H1 (cell line): ENCODE results near the gene COX6A2. TPM values are rescaled to one million over a fixed set of nuclear protein-coding genes. Genes with fewer than 3 reads are reported as not detected.

Source experiments
- CTCF ChIA-PET: fragments of 300-600 bp; sonication (Branson Sonifier 250); formaldehyde crosslinking; loops from one replicate; lab custom pipeline; 2021; ENCODE audit not compliant: partially characterized antibody; lab: Charles Lee
- POLR2A ChIA-PET: fragments of 300-600 bp; sonication (Branson Sonifier 250); formaldehyde crosslinking; loops from one replicate; lab custom pipeline; 2021; ENCODE audit warnings: inconsistent platforms; ENCODE audit not compliant: partially characterized antibody; lab: Charles Lee
- DNase-seq, 2 experiments: peaks; one replicate each; pipeline versions ENCODE4 v3.0.0 to v3.0.0-alpha.2; 2010 to 2022; ENCODE audit warnings: low spot score in 2 of 2, low read depth in 1 of 2, mixed read lengths in 1 of 2
- FAIRE-seq: peaks from 2 replicates; lab custom pipeline; 2011; peaks lifted over from hg19 to GRCh38; lab: Jason Lieb, UNC
- H2AFZ ChIP-seq: 2 replicates; pipeline ENCODE4 v1.8.1; 2012; ENCODE audit warnings: low read length, inconsistent platforms
- H2AK5ac ChIP-seq: 2 replicates; pipeline ENCODE4 v1.6.1; 2013; ENCODE audit warnings: low read depth, low read length
- H2BK120ac ChIP-seq: replicated peaks from 2 replicates; pipeline ENCODE3; 2013; ENCODE audit warnings: low read depth, low read length, inconsistent platforms
- H2BK12ac ChIP-seq: 2 replicates; pipeline ENCODE4 v1.6.1; 2013; ENCODE audit warnings: low read depth, low read length
- H2BK15ac ChIP-seq: 2 replicates; pipeline ENCODE4 v1.6.1; 2013; ENCODE audit warnings: low read length
- H2BK20ac ChIP-seq: 2 replicates; pipeline ENCODE4 v1.6.1; 2013; ENCODE audit warnings: low read length
- H2BK5ac ChIP-seq: 2 replicates; pipeline ENCODE4 v1.6.1; 2013; ENCODE audit warnings: low read depth, low read length
- H3K14ac ChIP-seq: 2 replicates; pipeline ENCODE4 v1.6.1; 2013; ENCODE audit warnings: inconsistent platforms; ENCODE audit not compliant: insufficient read length
- H3K18ac ChIP-seq: 2 replicates; pipeline ENCODE4 v1.6.1; 2013; ENCODE audit warnings: low read length; ENCODE audit errors: extremely low read depth
- H3K23ac ChIP-seq: 2 replicates; pipeline ENCODE4 v1.6.1; 2013; ENCODE audit warnings: inconsistent platforms; ENCODE audit not compliant: insufficient read length
- H3K23me2 ChIP-seq: 2 replicates; pipeline ENCODE4 v1.6.1; 2013; ENCODE audit warnings: low read depth, low read length
- H3K27ac ChIP-seq: 2 replicates; pipeline ENCODE4 v1.6.1; 2011; ENCODE audit warnings: low read depth, low read length, inconsistent platforms
- H3K27me3 ChIP-seq, 4 experiments: replicated peaks in 1 of 4; 1 replicate in 1 of 4; 2 replicates in 3 of 4; pipeline versions ENCODE4 v1.6.1 to v1.8.1; 2011 to 2013; ENCODE audit warnings: low read length in 3 of 4, mild to moderate bottlenecking in 3 of 4, inconsistent platforms in 2 of 4, mixed read lengths in 2 of 4, moderate library complexity in 1 of 4; ENCODE audit not compliant: control insufficient read depth in 3 of 4, insufficient read depth in 3 of 4; ENCODE audit errors: extremely low read depth in 1 of 4
- H3K36me3 ChIP-seq, 4 experiments: 2 replicates each; pipeline versions ENCODE4 v1.6.1 to v1.8.1; 2011 to 2013; ENCODE audit warnings: mild to moderate bottlenecking in 4 of 4, low read length in 3 of 4, moderate library complexity in 2 of 4, control low read depth in 1 of 4, inconsistent platforms in 1 of 4; ENCODE audit not compliant: insufficient read depth in 4 of 4, control insufficient read depth in 2 of 4
- H3K4ac ChIP-seq: replicated peaks from 2 replicates; pipeline ENCODE3; 2013; ENCODE audit warnings: low read length, low read depth, mixed read lengths, inconsistent platforms; ENCODE audit not compliant: insufficient read length
- H3K4me1 ChIP-seq, 4 experiments: replicated peaks in 1 of 4; 1 replicate in 1 of 4; 2 replicates in 3 of 4; pipeline versions ENCODE4 v1.6.1 to v1.8.1; 2011 to 2013; ENCODE audit warnings: low read length in 3 of 4, inconsistent platforms in 2 of 4, mixed read lengths in 1 of 4; ENCODE audit not compliant: insufficient read depth in 4 of 4, control insufficient read depth in 3 of 4
- H3K4me2 ChIP-seq, 2 experiments: 2 replicates each; pipeline versions ENCODE4 v1.6.1 to v1.8.1; 2011 to 2013; ENCODE audit warnings: low read depth in 2 of 2, low read length in 2 of 2, control low read depth in 1 of 2, inconsistent platforms in 1 of 2, mild to moderate bottlenecking in 1 of 2; ENCODE audit not compliant: insufficient read depth in 1 of 2
- H3K4me3 ChIP-seq, 4 experiments: fragments of 200-600, 300-600 bp in 1 of 4; sonication (generic), shearing (Covaris generic), sonication (Bioruptor Twin) in 1 of 4; 2 replicates each; pipeline versions ENCODE4 v1.5.1 to v1.8.1; 2011 to 2016; ENCODE audit warnings: low read length in 4 of 4, low read depth in 3 of 4, control low read depth in 2 of 4, inconsistent platforms in 2 of 4, mild to moderate bottlenecking in 2 of 4, mixed read lengths in 1 of 4, moderate library complexity in 1 of 4; ENCODE audit not compliant: insufficient read depth in 2 of 4; ENCODE audit errors: extremely low read depth in 1 of 4
- H3K56ac ChIP-seq: replicated peaks from 2 replicates; pipeline ENCODE3; 2013; ENCODE audit warnings: low read depth, mild to moderate bottlenecking, mixed read lengths, low read length, inconsistent platforms; ENCODE audit not compliant: insufficient read length
- H3K79me1 ChIP-seq: 2 replicates; pipeline ENCODE4 v1.6.1; 2013; ENCODE audit warnings: low read depth, low read length, control low read depth
- H3K79me2 ChIP-seq, 2 experiments: 2 replicates each; pipeline versions ENCODE4 v1.6.1 to v1.8.1; 2012 to 2013; ENCODE audit warnings: low read length in 2 of 2, mild to moderate bottlenecking in 2 of 2, inconsistent platforms in 1 of 2; ENCODE audit not compliant: insufficient read depth in 2 of 2, control insufficient read depth in 1 of 2
- H3K9ac ChIP-seq, 4 experiments: replicated peaks in 1 of 4; 1 replicate in 1 of 4; 2 replicates in 3 of 4; pipeline versions ENCODE4 v1.6.1 to v1.8.1; 2011 to 2013; ENCODE audit warnings: low read depth in 3 of 4, low read length in 3 of 4, control low read depth in 2 of 4, mild to moderate bottlenecking in 2 of 4, moderate library complexity in 2 of 4, inconsistent platforms in 1 of 4; ENCODE audit errors: extremely low read depth in 1 of 4
- H3K9me3 ChIP-seq, 2 experiments: 2 replicates each; pipeline versions ENCODE4 v1.6.1 to v1.8.1; 2012 to 2013; ENCODE audit warnings: mild to moderate bottlenecking in 2 of 2, moderate library complexity in 2 of 2, control low read depth in 1 of 2, inconsistent platforms in 1 of 2, low read depth in 1 of 2, low read length in 1 of 2, mixed read lengths in 1 of 2; ENCODE audit not compliant: insufficient read depth in 2 of 2
- H4K20me1 ChIP-seq, 2 experiments: replicated peaks in 1 of 2; 2 replicates each; pipeline versions ENCODE3 to v1.8.1; 2011 to 2013; ENCODE audit warnings: inconsistent platforms in 2 of 2, low read length in 2 of 2, mild to moderate bottlenecking in 1 of 2; ENCODE audit not compliant: insufficient read depth in 2 of 2, control insufficient read depth in 1 of 2
- H4K5ac ChIP-seq: 2 replicates; pipeline ENCODE4 v1.6.1; 2013; ENCODE audit warnings: low read length, low read depth, mixed read lengths, inconsistent platforms; ENCODE audit not compliant: insufficient read length
- H4K8ac ChIP-seq: 2 replicates; pipeline ENCODE4 v1.8.0; 2013; ENCODE audit warnings: mild to moderate bottlenecking, moderate library complexity, low read length, inconsistent platforms; ENCODE audit not compliant: insufficient read depth; ENCODE audit errors: extremely low read depth
- H4K91ac ChIP-seq: replicated peaks from 2 replicates; pipeline ENCODE3; 2013; ENCODE audit warnings: low read length, mixed read lengths, inconsistent platforms; ENCODE audit not compliant: insufficient read length
- WGBS, 2 experiments: shearing (Covaris generic) in 1 of 2; methylation state at CpG; one replicate each; pipeline versions ENCODE4 v1.1.6 to v1.1.7; 2013 to 2015; ENCODE audit warnings: low lambda C conversion rate in 2 of 2, mixed read lengths in 2 of 2, inconsistent platforms in 1 of 2, low coverage in 1 of 2, missing lambda C conversion rate in 1 of 2; ENCODE audit not compliant: insufficient replicate concordance in 2 of 2, insufficient coverage in 1 of 2, insufficient read length in 1 of 2; ENCODE audit errors: extremely low coverage in 1 of 2, missing lambda C conversion rate in 1 of 2; 5-methylcytosine and 5-hydroxymethylcytosine counted together
- polyA plus RNA-seq, 7 experiments: library from polyadenylated mRNA; depleted of rRNA in 3 of 7; stranded (reverse) in 5 of 7; unstranded in 2 of 7; fragments of >200 nt in 5 of 7; fragments of 200-250 nt in 2 of 7; gene quantifications; 1 replicate in 5 of 7; 2 replicates in 1 of 7; 4 replicates in 1 of 7; pipeline versions ENCODE4 v1.2.1 to v1.2.3, GENCODE V29; 2011 to 2013; ENCODE audit warnings: missing spikeins in 2 of 7, mixed read lengths in 2 of 7
- total RNA-seq: library from RNA; stranded (reverse); fragmentation: NEBNext Ultra II Directional; extraction: Animal tissue kit (Norgen Biotek cat#: 25700); gene quantifications from 2 replicates; pipeline ENCODE4 v1.2.1, GENCODE V29; 2021

The COX6A2 gene
- total and polyA plus RNA-seq, 2 of the 8 experiments (the other 6 are each of a cell fraction or from before 2014, with no cell fraction given) = 0.79 TPM; not detected in 1

DNA sequence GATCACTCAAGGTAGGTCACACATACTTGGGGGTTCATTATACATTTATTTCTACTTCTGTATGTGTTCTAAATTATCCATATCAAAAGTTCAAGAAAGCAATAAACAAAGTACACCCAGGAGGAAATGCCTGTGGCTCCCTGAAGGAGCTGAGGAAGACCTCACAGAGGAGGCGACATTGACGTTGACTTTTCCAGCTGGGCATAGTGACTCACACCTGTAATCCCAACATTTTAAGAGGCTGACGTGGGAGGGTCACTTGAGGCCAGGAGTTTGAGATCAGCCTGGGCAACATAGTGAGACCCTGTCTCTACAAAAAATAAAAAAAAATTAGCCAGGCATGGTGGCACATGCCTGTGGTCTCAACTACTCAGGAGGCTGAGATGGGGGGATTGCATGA lies 18.7 kb downstream of the COX6A2 start:
- H4K20me1 ChIP-seq = no peaks in the 10 kb centered on the region
- H3K9me3 ChIP-seq = no peaks in the 10 kb centered on the region
- H3K79me2 ChIP-seq = no peaks in the 10 kb centered on the region
- H4K91ac ChIP-seq = no peak overlapping the region
- CTCF ChIA-PET = no interaction called here
- no peak overlapping the region for H3K9ac ChIP-seq
- WGBS, 2 experiments = 97% methylated on average over 3 of the region's 3 CpGs; no CpG with 5 or more reads in 1 of the 2 experiments
- H3K14ac ChIP-seq = no peak overlapping the region
- H2BK120ac ChIP-seq = no peak overlapping the region
- peaks cover 2% of the 10 kb centered on the region; the same call in 1 of the 2 replicates for H3K23me2 ChIP-seq
- H2AK5ac ChIP-seq = no peak overlapping the region
- H2AFZ ChIP-seq = no peak overlapping the region
- no peaks in the 10 kb centered on the region for H3K4me1 ChIP-seq
- no peak overlapping the region for H2BK15ac ChIP-seq
- no peak for DNase-seq
- H4K5ac ChIP-seq = no peak overlapping the region
- H3K27ac ChIP-seq = no peak overlapping the region
- H2BK20ac ChIP-seq = no peak overlapping the region
- no peak for FAIRE-seq
- no peak overlapping the region for H4K8ac ChIP-seq
- no peak overlapping the region for H2BK12ac ChIP-seq
- no peaks in the 10 kb centered on the region for H3K36me3 ChIP-seq
- H3K4me2 ChIP-seq = no peak overlapping the region
- H3K4me3 ChIP-seq = no peak overlapping the region
- no peak overlapping the region for H2BK5ac ChIP-seq
- no peak overlapping the region for H3K23ac ChIP-seq
- no peaks in the 10 kb centered on the region for H3K27me3 ChIP-seq
- H3K4ac ChIP-seq = no peak overlapping the region
- H3K79me1 ChIP-seq = no peaks in the 10 kb centered on the region
- POLR2A ChIA-PET = no interaction called here
- H3K18ac ChIP-seq = no peak overlapping the region
- H3K56ac ChIP-seq = no peak overlapping the region
